GM12864 (cell line): ENCODE measurements around the gene NCOA5.

Experiments used
- DNase-seq: peaks from one replicate; pipeline ENCODE4 v3.0.0-alpha.2; 2011; ENCODE audit warnings: low read depth
- H3K4me3 ChIP-seq: 2 replicates; pipeline ENCODE4 v1.5.1; 2011; ENCODE audit warnings: mild to moderate bottlenecking, low read depth, low read length, control low read depth
- TF ChIP-seq, protein P1 (sequence below): IDR thresholded peaks from 2 replicates; pipeline ENCODE4 v1.5.1; 2011; ENCODE audit warnings: low read depth, mild to moderate bottlenecking, moderate library complexity, low read length, control low read depth, inconsistent platforms; ENCODE audit errors: missing control alignments

NCOA5 gene

DNA sequence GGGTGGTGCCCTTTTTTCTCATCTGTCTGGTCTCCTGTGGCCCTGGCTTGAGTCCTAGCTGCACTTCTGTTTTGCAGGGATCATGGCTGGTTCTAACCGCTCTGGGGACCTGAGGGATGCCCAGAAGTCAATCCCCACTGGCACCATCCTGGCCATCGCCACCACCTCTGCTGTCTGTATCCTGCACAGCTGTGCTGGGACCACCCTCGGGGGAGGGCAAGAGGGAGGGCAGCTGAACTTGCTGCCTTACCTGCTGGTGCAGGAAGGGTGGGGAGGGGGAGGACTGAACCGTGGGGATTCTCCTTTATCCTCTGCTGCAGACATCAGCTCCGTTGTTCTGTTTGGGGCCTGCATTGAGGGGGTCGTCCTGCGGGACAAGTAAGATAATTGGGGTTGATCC is 46.2 kb downstream of the NCOA5 start:
- H3K4me3 ChIP-seq, result no peak overlapping the region
- DNase-seq, result no peak
- TF ChIP-seq, protein P1, sequence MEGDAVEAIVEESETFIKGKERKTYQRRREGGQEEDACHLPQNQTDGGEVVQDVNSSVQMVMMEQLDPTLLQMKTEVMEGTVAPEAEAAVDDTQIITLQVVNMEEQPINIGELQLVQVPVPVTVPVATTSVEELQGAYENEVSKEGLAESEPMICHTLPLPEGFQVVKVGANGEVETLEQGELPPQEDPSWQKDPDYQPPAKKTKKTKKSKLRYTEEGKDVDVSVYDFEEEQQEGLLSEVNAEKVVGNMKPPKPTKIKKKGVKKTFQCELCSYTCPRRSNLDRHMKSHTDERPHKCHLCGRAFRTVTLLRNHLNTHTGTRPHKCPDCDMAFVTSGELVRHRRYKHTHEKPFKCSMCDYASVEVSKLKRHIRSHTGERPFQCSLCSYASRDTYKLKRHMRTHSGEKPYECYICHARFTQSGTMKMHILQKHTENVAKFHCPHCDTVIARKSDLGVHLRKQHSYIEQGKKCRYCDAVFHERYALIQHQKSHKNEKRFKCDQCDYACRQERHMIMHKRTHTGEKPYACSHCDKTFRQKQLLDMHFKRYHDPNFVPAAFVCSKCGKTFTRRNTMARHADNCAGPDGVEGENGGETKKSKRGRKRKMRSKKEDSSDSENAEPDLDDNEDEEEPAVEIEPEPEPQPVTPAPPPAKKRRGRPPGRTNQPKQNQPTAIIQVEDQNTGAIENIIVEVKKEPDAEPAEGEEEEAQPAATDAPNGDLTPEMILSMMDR, result no peak

DNA sequence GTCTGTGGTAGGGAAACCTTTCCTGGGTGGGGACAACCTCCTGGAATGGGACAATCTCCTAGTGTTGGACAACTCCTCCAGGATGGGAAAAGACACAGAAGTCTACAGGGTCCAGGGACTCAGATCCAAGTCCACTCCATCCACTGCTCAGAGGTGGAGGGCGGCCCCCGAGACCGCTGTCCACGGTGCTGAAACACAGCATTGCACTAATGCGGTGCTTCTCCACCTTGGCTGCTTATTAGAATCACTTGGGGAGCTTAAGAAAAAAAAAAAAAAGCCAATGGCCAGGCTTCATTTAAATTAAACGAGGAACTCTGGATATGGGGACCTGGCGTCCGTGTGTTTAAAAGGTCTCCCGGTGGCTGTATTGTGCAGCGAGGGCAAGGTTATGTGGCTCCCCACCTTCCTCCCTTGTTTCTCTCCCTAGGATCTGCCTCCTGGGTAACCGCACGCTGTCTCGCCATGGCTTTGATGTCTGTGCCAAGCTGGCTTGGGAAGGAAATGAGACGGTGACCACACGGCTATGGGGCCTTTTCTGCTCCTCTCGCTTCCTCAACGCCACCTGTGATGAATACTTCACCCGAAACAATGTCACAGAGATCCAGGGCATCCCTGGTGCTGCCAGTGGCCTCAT is 48.7 kb downstream of the NCOA5 start:
- no peak overlapping the region for H3K4me3 ChIP-seq
- no peak for DNase-seq
- TF ChIP-seq, protein P1, result no peak

DNA sequence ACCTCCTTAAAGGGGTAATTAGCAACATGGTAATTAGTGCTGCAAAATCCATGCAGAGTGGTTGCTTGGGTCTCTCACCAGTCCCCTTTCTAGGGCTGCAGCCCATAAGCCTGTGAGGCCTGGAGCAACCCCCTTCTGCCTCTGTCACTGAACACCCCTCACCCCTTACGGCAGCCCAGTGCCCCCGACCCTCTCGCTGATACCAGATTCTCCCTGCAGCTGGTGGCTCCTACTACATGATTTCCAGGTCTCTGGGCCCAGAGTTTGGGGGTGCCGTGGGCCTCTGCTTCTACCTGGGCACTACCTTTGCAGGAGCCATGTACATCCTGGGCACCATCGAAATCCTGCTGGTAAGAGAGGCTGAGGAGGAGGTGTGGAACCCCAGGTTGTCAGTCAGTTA is 52.7 kb downstream of the NCOA5 start:
- no peak overlapping the region for H3K4me3 ChIP-seq
- TF ChIP-seq, protein P1, result no peak
- no peak for DNase-seq

DNA sequence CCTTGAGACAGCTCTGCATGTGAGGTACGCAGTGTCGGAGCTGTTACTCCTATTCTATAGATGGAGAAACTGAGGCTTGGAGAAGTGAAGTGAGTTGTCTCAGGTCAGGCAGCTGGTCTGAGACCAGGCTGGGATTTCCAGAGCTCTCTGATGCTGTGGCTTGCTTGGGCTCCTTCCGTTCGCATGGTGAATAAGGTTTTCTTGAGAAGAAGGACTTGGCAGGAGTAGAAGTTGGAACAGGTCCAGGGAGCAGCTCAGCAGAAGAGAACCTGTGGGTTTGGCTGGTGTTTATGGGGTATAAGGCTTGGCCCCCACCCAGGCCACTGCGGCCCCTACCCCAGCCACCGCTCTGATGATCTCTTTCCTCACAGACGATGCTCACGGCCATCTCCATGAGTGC is 53.4 kb downstream of the NCOA5 start:
- no peak for DNase-seq
- TF ChIP-seq, protein P1, result no peak
- H3K4me3 ChIP-seq, result no peak overlapping the region

DNA sequence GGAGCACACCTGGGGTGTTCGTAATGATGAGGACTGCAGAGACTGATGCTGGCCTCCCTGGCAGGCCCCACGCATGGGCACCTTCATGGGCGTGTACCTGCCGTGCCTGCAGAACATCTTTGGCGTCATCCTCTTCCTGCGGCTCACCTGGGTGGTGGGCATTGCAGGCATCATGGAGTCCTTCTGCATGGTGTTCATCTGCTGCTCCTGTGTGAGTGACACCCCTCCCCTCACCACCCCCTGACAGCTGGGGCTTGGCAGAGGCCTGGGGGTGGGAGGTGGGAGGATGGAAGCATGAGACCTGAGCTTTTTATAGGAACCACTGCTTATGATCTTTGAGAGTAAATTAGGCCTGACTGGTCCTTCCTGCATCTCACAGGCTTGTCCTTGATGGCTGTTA is 54.0 kb downstream of the NCOA5 start:
- no peak overlapping the region for H3K4me3 ChIP-seq
- DNase-seq, result no peak
- TF ChIP-seq, protein P1, result no peak

DNA sequence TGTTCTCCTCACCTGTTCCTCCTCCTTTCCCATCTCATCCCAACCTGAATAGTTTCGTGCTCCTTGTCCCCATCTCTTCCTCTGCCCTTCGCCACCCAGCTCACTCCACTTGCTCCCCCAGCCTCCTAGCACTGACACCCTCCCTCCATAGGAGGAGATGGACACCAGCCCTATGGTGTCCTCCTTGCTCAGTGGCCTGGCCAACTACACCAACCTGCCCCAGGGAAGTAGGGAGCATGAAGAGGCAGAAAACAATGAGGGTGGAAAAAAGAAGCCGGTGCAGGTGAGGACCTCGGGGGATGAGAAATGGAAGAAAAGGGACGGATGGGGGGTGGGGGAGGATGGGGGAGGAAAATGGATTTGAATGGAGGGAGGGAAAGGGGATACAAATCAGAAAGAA is 54.5 kb downstream of the NCOA5 start:
- TF ChIP-seq, protein P1, result no peak
- no peak for DNase-seq
- H3K4me3 ChIP-seq, result no peak overlapping the region

DNA sequence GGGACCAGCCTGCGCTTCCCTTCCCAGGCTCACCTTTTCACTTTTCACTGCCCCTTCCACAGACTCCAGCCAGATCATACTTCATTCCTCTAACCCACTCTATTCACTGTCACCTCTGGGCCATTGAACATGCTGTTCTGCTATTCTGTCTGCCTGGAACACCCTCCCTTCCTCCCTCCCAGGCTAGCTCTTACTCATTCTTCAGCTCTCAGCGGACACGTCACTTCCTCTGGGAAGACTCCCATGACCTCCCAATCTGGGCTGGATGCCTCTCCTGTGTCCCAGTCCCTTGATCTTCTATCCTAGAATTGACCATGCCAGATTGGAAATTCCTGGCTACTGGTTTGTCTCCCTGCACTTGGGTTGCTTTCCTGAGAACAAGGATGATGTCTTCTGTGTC is 55.7 kb downstream of the NCOA5 start:
- no peak overlapping the region for H3K4me3 ChIP-seq
- TF ChIP-seq, protein P1, result no peak
- DNase-seq, result no peak
